Activated effector memory CD4-positive, alpha-beta T cell treated with anti-CD3 and anti-CD28 coated beads, Interleukin-2, amount 50 U/mL, for 16 hours (primary cell): ENCODE data around the gene LIM2.

Experiments used
- DNase-seq: peaks from one replicate; pipeline ENCODE4 v3.0.0-alpha.2; 2020

The LIM2 gene

GRCh38 chr19:51394050-51394836 is 6.5 kb upstream of the LIM2 start:
- DNase-seq, result peak; percentile 95

GRCh38 chr19:51392701-51393100 is 4.9 kb upstream of the LIM2 start:
- DNase-seq, result no peak

GRCh38 chr19:51391073-51391611 is 3.4 kb upstream of the LIM2 start:
- DNase-seq, result no peak

GRCh38 chr19:51389143-51389542 is 1.4 kb upstream of the LIM2 start:
- DNase-seq, result no peak

GRCh38 chr19:51386882-51387520 is 773 bp downstream of the LIM2 start:
- no peak for DNase-seq

GRCh38 chr19:51382004-51382403 is 5.8 kb downstream of the LIM2 start:
- DNase-seq, result no peak

GRCh38 chr19:51380379-51380778 is 7.4 kb downstream of the LIM2 start:
- no peak for DNase-seq

- no peak for DNase-seq
These were observed 10.4 kb downstream of the LIM2 start for GRCh38 chr19:51377422-51377821.

- no peak for DNase-seq
These were observed 12.1 kb downstream of the LIM2 start for GRCh38 chr19:51375504-51376221.

GRCh38 chr19:51372649-51373504 is 14.9 kb downstream of the LIM2 start, which contains the start of gene NKG7:
Gene NKG7, minus strand, starts transcription at chr19:51372654. Its CDS starts 119 bp downstream, at chr19:51372535.
- DNase-seq, result peak; percentile 87

GRCh38 chr19:51372021-51372648 is 15.6 kb downstream of the LIM2 start:
- DNase-seq, result no peak

GRCh38 chr19:51371186-51371690 is 16.5 kb downstream of the LIM2 start:
- no peak for DNase-seq

GRCh38 chr19:51370230-51370629 is 17.5 kb downstream of the LIM2 start:
- no peak for DNase-seq

GRCh38 chr19:51368366-51369282 is 19.1 kb downstream of the LIM2 start, which contains the start of gene CLDND2:
Gene CLDND2, minus strand, starts transcription at chr19:51369003. Its CDS starts 426 bp downstream, at chr19:51368577.
- DNase-seq, result no peak

- DNase-seq, result peak; percentile 98
These were observed 20.0 kb downstream of the LIM2 start for GRCh38 chr19:51367565-51368365.

GRCh38 chr19:51367255-51367564 is 20.6 kb downstream of the LIM2 start:
- peak; percentile 73 for DNase-seq

- peak; percentile 97 for DNase-seq
These were observed 21.2 kb downstream of the LIM2 start for GRCh38 chr19:51366389-51367254.

- DNase-seq, result no peak
These were observed 21.8 kb downstream of the LIM2 start, which contains the start of gene ETFB for GRCh38 chr19:51365965-51366388. Gene ETFB, minus strand, starts transcription at chr19:51366388. Its CDS starts 62 bp downstream, at chr19:51366326.
